Bronchial epithelial cell (primary cell): ENCODE results near the gene PTPN20. TPM values are rescaled to one million over a fixed set of nuclear protein-coding genes. Genes with fewer than 3 reads are reported as not detected.

Source experiments
- DNase-seq: peaks from one replicate; pipeline ENCODE4 v3.0.0-alpha.2; 2010; ENCODE audit warnings: low read depth
- FAIRE-seq: peaks from 2 replicates; lab custom pipeline; 2011; peaks lifted over from hg19 to GRCh38; lab: Jason Lieb, UNC
- H3K27me3 ChIP-seq: 2 replicates; pipeline ENCODE4 v1.5.1; 2011; ENCODE audit warnings: low read length; ENCODE audit not compliant: control insufficient read depth, insufficient read depth
- H3K36me3 ChIP-seq: 2 replicates; pipeline ENCODE4 v1.5.1; 2011; ENCODE audit warnings: low read length; ENCODE audit not compliant: control insufficient read depth, insufficient read depth
- H3K4me3 ChIP-seq: 2 replicates; pipeline ENCODE4 v1.5.1; 2011; ENCODE audit warnings: mild to moderate bottlenecking, low read depth, low read length, control low read depth
- CTCF ChIP-seq: IDR thresholded peaks from 2 replicates; pipeline ENCODE4 v1.5.1; 2011; ENCODE audit warnings: mild to moderate bottlenecking, moderate library complexity, low read length, control low read depth, inconsistent platforms; ENCODE audit not compliant: insufficient read depth, severe bottlenecking
- total RNA-seq: library from RNA; depleted of rRNA; stranded (reverse); fragments of >200 nt; gene quantifications from 2 replicates; pipeline ENCODE4 v1.2.1, GENCODE V29; 2014

The PTPN20 gene
- total RNA-seq, 1 donor from 2014 or later = 2.1 TPM

GRCh38 chr10:47008769-47009168 is 97.5 kb downstream of the PTPN20 start:
- Histone ChIP-seq H3K4me3 (no peak overlapping the region), H3K27me3 (peaks cover 4% of the 10 kb centered on the region), H3K36me3 (no peaks in the 10 kb centered on the region)
- DNase-seq (no peak), FAIRE-seq (no peak)
- TF ChIP-seq CTCF = no peak

GRCh38 chr10:47009215-47009838 is 98.1 kb downstream of the PTPN20 start:
- no peak for DNase-seq
- Histone ChIP-seq H3K4me3 (no peak overlapping the region), H3K27me3 (peaks cover 4% of the 10 kb centered on the region), H3K36me3 (no peaks in the 10 kb centered on the region)
- FAIRE-seq = no peak
- TF ChIP-seq CTCF = no peak

- Histone ChIP-seq H3K27me3 (peaks cover 7% of the 10 kb centered on the region), H3K4me3 (no peak overlapping the region), H3K36me3 (no peaks in the 10 kb centered on the region)
- DNase-seq (no peak), FAIRE-seq (no peak)
- no peak for TF ChIP-seq CTCF
These were observed 98.8 kb downstream of the PTPN20 start for GRCh38 chr10:47010036-47010435.

- DNase-seq (no peak), FAIRE-seq (no peak)
- peaks cover 5% of the 10 kb centered on the region for H3K27me3 ChIP-seq
- no peak overlapping the region for H3K4me3 ChIP-seq
- no peaks in the 10 kb centered on the region for H3K36me3 ChIP-seq
- TF ChIP-seq CTCF = no peak
These were observed 101.0 kb downstream of the PTPN20 start for GRCh38 chr10:47012214-47012613.

GRCh38 chr10:47013507-47014154 is 102.4 kb downstream of the PTPN20 start:
- Histone ChIP-seq H3K36me3 (no peaks in the 10 kb centered on the region), H3K27me3 (peaks cover 5% of the 10 kb centered on the region), H3K4me3 (no peak overlapping the region)
- DNase-seq = no peak
- no peak for FAIRE-seq
- no peak for TF ChIP-seq CTCF
